Pons (tissue), 1 donor: Measurements from ENCODE around the gene PIH1D2.
"Not testable (repeated sequence)": the region's sequence is repeated elsewhere in the genome, so short reads cannot be mapped to it uniquely, and the experiment has no call there.

Source experiments
- DNase-seq: peaks from one replicate; pipeline ENCODE4 v3.0.0-alpha.2; 2016; ENCODE audit warnings: low spot score

PIH1D2 gene, protein sequence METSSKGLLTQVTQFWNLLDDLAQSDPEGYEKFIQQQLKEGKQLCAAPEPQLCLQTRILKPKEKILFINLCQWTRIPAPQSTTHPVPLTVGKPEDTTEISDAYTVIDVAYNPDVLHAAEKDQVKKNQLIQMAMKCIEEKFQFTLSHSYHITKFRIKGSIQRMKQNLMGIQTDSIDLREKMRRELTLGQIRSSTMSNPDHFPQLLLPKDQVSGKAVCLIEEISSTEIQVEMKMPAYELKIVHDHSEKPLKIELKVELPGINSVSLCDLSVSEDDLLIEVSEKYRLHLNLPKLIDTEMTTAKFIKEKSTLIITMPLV

DNA sequence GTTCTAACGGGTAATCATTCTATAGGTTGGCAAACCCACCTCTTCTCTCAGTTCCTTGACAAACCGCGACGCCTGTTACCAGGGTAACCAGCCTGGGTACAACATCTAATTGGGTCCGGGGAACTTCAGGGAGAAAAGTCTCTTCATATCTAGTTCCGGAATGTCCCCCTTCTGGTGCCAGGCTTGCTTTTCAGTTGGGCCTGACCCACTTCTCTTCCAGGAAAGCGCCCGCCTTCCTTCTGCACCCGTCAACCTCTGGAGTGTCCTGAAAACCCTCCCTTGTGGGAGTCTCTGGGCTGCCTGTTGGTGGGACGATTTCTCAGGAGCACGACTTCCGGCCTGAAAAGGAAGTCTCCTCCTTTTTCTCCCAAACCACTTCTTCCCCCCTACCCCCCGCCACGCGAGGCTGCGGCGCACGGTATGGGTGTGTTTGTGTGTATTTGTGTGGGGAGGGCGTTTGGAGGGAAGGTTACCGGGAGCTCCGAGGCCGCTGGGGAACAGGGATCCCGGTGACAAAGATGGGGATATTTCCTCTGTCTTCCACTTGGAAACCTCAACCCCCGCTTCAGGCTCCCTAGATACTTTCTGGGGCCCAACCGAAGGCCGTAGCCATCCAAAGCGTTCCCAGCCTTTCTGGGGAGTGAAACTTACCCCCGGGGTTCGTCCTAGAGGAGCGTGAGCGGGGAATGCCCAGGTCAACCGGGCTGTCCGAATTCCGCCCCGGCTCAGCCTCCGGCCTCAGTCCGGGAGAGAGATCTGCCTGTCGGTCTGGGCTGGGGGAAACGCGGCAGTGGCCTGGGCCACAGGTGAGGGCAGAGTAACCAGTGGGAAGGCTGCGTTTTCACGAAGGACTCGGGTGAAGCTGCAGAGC is at the start of gene PIH1D2, which contains the start of gene NKAPD1:
Gene PIH1D2, minus strand, starts transcription at position 77 of the 871 bp plus-strand sequence. CDS start 843 bp downstream, outside the sequence.
Gene NKAPD1, plus strand, starts transcription at position 359 of the 871 bp plus-strand sequence. CDS start 1,276 bp downstream, outside the sequence.
- peak; percentile 88 for DNase-seq

DNA sequence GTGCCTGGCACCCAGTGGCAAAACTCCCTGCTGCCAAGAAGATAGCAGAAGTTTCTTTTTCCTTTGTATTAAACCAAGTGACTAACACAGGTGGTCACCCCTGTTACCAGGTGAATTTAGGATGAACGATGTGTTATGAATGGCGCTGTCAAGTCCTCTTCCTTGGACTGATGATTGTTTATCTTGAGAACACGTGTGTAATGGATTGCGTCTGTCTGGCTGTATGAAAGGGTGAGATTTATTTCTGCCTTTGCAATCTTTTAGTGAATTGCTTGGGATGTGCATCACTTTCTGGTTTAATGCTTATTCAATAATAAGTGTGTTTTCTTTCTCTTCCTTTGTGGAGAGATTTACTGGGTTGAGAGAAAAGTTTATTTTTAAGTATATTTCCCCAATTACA is 49.3 kb upstream of the PIH1D2 start:
- DNase-seq, result no peak

DNA sequence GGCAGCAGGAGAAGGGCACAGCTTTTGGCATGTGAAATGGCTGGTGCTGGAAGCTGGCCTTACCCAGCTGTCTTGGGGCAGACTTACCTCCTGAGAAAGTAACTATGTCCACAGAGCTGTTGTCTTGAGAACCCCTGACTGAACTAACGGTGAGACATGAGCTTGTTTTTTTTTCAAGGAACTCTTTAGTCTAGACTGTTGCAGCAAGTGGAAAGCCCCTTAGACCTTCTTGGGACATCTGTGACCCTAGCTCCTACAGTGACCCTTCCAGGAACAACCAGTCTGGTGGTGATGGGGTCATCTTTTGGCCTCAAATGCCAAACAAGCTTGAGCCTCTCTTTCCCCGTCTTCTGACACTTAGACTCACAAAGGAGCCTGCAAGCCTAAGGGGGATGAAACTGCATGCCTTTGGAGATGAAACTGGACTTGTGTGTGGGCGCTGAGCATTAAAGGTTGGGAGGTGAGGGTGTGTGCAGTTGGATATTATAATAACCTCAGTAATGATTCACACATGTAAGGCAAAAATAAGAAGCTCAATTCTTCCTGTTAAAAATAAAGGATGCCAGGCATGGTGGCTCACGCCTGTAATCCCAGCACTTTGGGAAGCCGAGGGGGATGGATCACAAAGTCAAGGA is 48.3 kb upstream of the PIH1D2 start:
- no peak for DNase-seq

DNA sequence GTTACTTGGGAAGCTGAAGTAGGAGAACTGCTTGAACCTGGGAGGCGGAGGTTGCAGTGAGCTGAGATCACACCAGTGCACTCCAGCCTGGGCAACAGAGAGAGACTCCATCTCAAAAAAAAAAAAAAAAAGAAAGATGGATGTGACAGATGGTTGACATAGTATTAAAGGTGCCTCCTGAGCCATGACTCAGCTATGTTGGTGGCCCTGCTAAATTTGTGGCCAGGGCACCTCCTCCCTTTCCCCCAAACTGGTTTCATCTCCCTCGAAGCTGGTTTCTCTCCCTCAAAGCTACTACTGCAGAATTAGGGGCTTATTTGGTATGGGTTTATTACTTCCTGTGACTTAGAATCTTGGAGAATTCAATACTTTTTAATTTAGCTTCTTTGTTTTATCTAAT is 44.4 kb upstream of the PIH1D2 start:
- DNase-seq, result no peak

DNA sequence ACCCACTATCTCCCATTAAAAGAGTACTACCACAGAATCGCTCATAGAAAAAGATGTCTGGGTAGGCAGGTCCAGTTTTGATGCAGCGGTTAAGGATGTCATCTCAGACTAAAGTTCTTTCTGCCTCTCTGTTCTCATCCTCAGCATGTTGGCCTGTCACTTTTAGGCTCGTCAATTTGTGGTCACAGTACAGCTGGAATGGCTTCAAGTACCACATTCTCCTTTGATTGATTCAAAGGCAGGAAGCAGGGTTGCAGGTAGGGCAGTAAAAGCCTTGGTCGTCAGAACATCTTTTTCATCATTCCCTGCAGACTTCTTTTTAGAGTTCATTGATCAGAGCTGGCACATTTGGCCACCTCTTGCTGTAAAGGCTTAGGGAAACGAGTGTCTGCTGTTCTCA is 41.6 kb upstream of the PIH1D2 start:
- DNase-seq, result no peak

DNA sequence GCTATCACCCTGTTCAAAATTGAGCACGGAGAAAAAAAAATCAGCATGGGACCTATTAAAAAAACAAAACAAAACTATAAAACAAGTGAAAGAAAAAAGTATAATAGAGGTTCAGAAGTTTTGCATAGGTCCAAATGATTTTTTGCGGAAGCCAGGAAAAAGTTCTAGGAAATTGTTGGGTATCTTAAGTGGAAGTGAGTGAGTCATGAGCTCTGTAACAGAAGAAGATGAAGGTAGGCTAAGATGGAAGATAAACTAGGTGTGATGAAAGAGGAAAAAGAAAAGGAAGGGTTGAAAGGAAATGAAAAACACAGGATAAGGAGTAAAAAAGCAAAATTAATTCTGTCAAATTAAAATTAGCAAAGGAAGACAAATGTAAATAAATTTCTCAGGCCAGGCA is 40.6 kb upstream of the PIH1D2 start:
- DNase-seq, result no peak

DNA sequence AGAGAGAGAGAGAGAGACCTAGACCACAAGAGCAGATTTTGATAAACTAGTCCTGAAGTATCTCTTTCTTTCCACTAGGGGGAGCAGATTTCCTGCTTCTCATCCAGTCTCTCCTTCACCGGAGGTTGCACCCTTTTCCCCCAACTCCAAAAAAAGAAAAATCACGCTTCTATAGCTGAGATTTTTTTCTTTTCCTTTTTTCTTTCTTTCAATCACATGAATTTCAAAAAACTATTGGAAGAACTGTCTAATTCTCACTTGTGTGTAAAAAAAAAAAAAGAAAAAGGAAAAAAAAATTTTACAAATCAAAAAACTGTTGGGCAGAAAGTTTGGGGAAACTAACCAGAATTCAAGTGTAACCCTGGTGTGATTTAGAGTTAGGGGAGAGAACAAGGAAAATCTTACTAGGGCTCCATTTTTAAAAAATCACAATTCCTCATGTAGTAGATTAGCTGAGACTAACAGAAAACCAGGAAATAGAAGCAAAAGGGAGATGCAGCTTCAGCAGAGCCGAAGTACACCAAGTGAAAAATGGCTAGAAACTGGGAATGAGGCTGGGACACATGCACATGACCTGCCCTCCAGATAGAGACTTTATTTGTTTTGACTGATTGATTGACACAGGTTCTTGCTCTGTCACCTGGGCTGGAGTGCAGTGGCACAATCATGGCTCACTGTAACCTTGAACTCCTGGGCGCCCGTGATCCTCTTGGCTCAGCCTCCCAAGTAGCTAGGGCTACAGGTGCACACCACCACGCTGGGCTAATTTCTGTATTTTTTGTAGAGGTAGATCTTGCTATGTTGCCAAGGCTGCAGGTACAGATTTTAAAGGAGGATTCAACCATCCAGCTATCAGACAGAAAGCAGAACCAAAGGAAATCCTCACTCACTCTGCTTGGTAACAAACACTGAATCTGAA is 40.0 kb upstream of the PIH1D2 start:
- DNase-seq, result peak; percentile 86

DNA sequence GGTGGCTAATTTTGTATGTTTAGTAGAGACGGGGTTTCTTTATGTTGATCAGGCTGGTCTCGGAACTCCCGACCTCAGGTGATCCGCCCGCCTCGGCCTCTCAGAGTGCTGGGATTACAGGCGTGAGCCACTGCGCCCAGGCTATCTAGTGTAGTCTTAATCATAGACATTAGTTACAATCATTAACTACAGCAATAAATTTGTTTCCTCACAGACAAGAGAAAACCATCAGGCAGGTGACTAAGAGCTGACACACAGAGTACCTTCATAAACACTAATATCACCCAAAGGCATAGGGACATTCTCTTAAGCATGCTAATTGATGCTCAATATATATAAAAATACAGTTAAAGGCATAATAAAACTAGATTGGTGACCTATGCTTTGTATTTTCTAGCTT is 32.3 kb upstream of the PIH1D2 start:
- DNase-seq, result no peak

DNA sequence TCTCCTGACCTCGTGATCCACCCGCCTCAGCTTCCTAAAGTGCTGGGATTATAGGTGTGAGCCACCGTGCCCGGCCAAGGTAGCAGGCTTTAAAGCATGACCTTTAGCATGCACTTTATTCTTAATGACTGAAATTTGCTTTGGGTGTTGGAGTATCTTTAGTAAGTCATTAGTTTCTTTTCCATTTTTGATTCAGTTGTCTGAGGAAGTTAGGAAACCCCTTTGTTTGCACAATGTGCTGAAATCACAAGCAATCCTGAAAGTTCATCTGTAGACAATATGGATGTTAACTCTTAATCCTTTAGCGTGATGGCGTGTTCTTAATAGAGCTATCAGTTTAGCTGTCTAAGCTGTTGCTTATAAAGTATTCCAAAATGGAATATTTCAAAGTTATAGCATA is 29.6 kb upstream of the PIH1D2 start:
- no peak for DNase-seq

DNA sequence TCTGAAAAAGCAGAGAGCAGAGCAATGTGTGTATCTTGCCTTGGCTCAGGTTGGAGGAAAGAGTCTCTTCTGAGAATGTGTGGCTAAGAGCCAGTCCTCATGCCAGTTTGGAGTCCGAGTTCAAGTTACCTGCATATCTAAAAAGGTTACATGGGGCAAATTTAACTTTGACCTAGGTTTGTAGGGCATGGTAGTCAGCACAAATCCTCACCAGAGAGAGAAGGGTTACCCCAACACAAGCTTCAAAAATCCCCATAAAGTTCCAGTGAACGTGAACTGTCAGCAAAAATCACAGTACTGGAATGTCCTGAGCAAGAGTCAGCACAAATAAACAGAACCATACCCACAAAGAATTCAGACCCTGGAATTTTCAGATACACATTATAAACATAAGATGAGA is 26.6 kb upstream of the PIH1D2 start:
- DNase-seq, result no peak

DNA sequence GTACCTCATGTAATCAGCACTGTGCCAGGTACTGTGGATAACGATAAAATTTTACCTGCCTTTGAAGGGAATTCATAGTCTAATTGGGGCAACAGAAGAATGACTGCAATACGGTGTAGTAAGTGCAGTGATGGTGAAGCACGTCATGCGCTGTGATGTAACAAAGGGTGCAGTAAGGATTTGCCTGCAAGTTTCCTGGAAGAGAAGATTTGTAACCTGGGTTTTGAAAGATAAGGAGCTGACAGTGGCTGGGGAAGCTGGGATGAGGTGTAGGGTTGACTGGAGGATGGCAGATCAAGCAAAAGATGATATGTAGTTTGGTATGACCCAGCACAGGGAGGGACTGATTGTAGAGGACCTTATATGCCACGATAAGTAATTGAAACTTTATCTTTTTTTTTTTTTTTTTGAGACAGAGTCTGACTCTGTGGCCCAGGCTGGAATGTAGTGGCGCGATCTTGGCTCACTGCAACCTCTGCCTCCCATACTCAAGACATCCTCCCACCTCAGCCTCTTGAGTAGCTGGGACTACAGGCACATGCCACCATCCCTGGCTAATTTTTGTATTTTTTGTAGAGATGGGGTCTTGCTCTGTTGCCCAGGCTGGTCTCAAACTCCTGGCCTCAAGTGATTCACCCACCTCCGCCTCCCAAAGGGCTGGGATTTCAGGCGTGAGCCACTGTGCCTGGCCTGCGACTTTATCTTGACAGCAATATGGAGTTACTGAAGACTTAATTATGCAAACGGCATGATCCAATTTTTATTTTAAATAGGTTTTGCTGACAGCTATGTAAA is 24.1 kb upstream of the PIH1D2 start:
- DNase-seq, result no peak

DNA sequence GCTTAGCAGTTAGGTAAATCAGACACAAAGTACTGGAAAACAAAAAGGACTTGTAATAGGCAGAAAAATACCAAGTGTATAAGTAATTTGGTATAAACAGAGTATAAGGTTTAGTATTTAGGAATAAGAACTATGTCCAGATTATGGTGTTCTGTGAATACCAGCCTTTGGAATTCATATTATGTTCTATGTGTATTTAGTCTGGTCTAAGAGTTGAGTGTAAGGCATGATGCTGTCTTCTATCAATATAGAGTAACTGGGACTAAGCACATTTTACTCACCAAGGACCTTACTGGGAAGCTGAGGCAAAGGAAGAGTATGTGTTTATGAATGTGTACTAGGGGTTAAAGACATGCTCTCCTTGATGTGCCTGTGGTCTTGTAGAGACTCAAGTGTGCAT is 22.4 kb upstream of the PIH1D2 start:
- no peak for DNase-seq

DNA sequence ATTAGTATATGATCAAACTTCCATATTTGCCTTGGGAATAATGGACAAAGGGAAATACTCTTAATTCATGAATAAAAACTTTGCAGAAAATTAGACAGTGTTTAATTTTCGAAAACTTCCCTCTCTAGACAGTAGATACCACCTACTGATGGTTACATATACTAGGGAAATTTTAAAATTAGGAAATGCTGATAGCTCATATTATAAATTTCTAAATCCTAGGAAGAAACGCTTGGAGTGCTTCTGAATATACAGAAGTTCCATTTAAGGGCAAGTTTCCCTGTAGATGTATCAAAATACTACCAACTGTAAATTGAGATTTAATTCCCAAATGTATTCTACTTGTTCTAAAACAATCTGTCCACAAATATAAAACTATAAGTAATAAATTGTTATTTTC is 21.5 kb upstream of the PIH1D2 start:
- DNase-seq, result not testable (repeated sequence)

DNA sequence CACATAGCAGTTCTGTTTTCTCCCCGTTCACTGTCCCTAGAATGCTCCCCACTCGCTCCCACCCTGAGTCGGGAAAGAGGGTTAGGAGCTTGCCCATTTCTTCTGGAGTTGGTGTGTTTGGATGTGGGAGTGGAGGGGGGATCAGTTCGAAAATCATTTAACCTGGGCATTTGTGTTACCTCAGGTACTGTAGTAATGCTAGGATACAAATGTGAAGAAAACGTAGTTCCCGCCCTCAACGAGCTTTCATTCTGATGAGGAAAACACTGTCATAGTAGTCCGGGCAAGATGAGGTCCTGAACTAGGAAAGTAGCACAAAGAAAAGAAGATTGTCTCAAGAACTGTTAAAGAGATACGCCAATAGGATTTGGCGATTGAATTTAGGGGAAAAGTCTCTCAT is 13.4 kb upstream of the PIH1D2 start:
- DNase-seq, result no peak

DNA sequence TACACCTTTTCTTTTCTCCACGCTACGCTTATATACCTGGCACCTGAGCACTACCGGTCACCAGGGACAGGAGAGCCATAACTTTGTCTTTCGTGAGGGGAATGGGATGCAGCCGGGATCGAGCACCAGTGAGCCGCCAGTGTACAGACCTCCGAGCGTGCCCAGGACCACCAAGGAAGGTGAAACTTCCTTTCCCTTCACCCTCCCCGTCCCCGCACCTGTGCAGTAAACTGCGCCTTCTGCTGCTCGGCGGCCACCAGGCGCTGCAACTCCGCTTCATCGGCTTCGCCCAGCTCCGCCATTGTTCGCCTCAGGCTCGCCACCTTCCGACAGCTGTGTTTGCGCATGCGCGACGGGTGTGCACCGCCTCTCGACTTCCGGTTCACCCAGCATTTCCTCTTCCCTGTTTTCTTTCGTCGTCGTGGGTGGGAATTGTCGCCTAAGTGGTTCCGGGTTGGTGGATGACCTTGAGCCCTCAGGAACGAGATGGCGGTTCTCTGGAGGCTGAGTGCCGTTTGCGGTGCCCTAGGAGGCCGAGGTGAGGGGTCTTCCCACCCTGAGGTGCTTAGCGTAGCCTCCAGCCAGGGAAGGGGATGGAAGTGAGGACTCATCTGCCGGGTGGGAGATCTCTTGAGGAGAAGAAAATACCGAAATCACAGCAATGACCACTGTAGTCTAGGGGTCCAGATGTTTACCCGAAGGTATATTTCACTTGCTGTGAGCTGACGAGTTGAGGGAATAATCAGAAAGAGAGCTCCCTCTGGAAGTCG is 12.8 kb upstream of the PIH1D2 start, which contains the start of the genes SDHD and TIMM8B:
Gene SDHD, plus strand, starts transcription at position 452 of the 770 bp plus-strand sequence. Its CDS starts 35 bp downstream, at position 487.
Gene TIMM8B, minus strand, starts transcription at position 335 of the 770 bp plus-strand sequence. Its CDS starts 33 bp downstream, at position 302.
- peak; percentile 98 for DNase-seq

DNA sequence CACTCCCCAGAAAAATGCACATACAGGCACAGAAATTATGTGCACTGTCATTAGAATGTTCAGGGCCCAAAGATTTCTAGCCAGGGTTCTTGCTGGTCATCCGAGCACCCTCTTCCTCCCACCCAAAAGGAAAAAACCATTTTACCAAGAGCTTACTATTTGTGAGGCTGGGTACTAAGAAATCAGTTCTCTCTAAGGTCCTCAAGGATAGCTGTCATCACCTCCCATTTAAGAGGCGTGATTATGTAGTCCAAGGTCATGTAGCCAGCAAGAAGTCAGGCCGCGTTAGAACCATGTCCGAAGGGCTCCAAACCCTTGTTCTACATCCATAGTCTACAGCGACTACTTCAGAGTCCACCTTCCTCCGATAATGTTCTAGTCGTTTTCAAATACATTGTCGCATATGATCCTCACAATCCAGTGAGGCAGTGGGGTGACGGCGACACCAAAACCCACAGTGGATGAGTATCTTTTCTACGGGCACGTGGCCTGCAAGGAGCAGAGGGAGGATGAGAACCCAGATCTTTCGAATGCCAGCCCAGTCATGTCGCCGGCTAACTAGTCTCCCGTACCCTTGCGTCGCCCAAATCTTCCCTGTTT is 12.1 kb upstream of the PIH1D2 start:
- DNase-seq, result no peak

DNA sequence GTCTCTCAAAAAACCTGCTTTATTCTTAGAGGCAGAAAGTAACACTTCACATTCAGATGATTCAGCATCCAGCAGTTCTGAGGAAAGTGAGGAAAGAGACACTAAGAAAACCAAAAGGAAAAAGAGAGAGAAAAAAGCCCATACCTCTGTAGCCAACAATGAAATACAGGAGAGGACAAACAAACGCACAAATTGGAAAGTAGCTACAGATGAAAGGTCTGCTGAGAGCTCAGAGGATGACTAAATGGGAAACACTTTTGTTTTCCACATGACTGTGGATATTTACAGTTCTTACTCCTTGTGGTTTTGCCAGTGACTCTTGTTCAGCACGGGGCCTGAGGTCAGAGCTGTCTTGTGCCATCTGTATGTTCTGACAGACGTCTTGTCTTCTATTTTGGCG is 8.9 kb upstream of the PIH1D2 start:
- no peak for DNase-seq

DNA sequence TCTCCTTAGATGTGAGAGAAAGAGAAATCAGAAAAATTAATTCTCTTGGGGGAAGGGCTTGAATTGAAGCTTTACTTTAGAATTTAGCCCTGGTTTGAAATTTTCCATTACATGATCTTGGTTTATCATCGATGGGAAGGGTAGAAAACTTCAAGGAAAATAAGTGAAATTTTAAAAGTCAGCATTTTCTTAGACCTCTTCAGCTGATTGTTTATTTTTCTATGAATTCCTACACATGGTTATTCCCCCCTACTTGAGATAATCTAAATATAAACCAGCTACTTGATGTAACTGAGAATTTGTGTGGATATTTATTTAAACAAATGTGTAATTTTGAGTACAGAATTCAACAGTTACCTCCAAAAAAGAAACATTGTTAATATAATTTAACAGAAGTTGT is 10.9 kb downstream of the PIH1D2 start:
- DNase-seq, result no peak

DNA sequence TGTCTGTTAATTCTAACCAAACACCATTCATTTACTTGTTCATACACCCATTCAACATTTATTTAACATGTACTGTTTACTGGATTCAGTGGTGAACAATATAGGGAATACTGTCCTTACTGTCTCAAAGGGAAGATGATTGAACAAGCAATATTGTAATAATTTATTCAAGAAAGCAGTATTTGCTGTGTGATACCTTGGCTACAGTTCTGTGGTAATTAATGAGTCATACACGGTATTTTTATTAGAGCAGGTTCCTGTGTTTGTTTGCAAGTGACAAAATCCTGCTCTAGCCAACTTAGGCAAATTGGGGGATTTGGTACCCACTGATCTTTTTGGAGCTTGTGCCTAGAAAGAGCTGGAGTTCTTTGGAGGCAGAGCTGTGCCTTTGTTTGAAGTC is 15.7 kb downstream of the PIH1D2 start:
- DNase-seq, result no peak
